Right hindlimb (tissue), 1 donor: Measurements from ENCODE around the gene DCANP1.

Experiments used
- DNase-seq: peaks from one replicate; pipeline ENCODE4 v3.0.0-alpha.2; 2018

The DCANP1 gene

GRCh38 chr5:135478938-135479337 lies 31.8 kb upstream of the DCANP1 start:
- DNase-seq: no peak

GRCh38 chr5:135477613-135478066 lies 30.5 kb upstream of the DCANP1 start:
- DNase-seq: no peak

- no peak for DNase-seq
These were observed 29.8 kb upstream of the DCANP1 start for GRCh38 chr5:135476615-135477581.

- DNase-seq: no peak
These were observed 27.0 kb upstream of the DCANP1 start for GRCh38 chr5:135473956-135474670.

- no peak for DNase-seq
These were observed 25.0 kb upstream of the DCANP1 start for GRCh38 chr5:135472141-135472540.

GRCh38 chr5:135471726-135472125 lies 24.6 kb upstream of the DCANP1 start:
- no peak for DNase-seq

GRCh38 chr5:135469911-135470310 lies 22.8 kb upstream of the DCANP1 start:
- no peak for DNase-seq

GRCh38 chr5:135468541-135468940 lies 21.4 kb upstream of the DCANP1 start:
- DNase-seq: no peak

GRCh38 chr5:135467871-135468485 lies 20.8 kb upstream of the DCANP1 start:
- no peak for DNase-seq

GRCh38 chr5:135467051-135467625 lies 20.0 kb upstream of the DCANP1 start:
- DNase-seq: no peak

GRCh38 chr5:135466178-135467050 lies 19.3 kb upstream of the DCANP1 start:
- DNase-seq: peak; percentile 87

GRCh38 chr5:135465391-135466122 lies 18.4 kb upstream of the DCANP1 start:
- no peak for DNase-seq

GRCh38 chr5:135462304-135462703 lies 15.2 kb upstream of the DCANP1 start:
- no peak for DNase-seq

- DNase-seq: peak; percentile 60
These were observed 14.5 kb upstream of the DCANP1 start for GRCh38 chr5:135461481-135462151.

GRCh38 chr5:135460246-135461033 lies 13.3 kb upstream of the DCANP1 start:
- no peak for DNase-seq

GRCh38 chr5:135458921-135459331 lies 11.8 kb upstream of the DCANP1 start:
- DNase-seq: no peak

GRCh38 chr5:135458356-135458755 lies 11.2 kb upstream of the DCANP1 start:
- no peak for DNase-seq

GRCh38 chr5:135457424-135458071 lies 10.4 kb upstream of the DCANP1 start:
- peak; percentile 53 for DNase-seq
